VCaP (cell line): ENCODE results near the gene KEAP1.

Experiments used
- H3K27ac ChIP-seq: fragments of 450-650 bp; 2 replicates; pipeline ENCODE4 v1.5.1; 2017
- TF ChIP-seq, protein P1 (sequence below): fragments of 450-650 bp; conservative IDR thresholded peaks from 2 replicates; pipeline ENCODE4 v1.5.1; 2017; ENCODE audit warnings: mild to moderate bottlenecking, moderate library complexity

Gene KEAP1

DNA sequence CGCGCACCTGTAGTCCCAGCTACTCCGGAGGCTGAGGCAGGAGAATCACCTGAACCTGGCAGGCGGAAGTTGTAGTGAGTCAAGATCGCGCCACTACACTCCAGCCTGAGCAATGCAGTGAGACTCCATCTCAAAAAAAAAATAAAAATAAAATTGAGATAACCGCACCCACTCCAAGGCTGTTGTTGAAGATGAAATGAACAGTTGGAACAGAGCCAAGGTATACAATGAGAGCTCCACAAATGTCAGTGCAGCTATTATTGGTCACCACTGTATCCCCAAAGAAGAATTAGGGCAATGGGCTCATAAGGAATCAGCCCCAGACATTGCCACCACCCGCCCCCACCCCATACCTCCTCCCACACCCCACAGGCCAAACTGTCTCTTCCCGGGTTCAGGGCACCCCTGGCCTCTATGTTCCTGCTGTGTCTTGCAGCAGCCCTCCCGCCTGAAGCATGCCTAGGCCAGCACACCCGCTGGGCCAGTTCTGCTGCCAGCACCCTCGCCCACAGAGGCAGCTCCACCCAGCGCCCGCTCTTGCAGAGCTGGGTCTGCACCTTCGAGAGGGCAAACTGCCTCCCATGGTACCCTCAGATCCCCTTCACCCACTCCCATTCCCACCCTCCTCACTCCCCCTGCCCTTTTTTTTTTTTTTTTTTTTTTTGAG is 17.6 kb upstream of the KEAP1 start:
- TF ChIP-seq, protein P1, sequence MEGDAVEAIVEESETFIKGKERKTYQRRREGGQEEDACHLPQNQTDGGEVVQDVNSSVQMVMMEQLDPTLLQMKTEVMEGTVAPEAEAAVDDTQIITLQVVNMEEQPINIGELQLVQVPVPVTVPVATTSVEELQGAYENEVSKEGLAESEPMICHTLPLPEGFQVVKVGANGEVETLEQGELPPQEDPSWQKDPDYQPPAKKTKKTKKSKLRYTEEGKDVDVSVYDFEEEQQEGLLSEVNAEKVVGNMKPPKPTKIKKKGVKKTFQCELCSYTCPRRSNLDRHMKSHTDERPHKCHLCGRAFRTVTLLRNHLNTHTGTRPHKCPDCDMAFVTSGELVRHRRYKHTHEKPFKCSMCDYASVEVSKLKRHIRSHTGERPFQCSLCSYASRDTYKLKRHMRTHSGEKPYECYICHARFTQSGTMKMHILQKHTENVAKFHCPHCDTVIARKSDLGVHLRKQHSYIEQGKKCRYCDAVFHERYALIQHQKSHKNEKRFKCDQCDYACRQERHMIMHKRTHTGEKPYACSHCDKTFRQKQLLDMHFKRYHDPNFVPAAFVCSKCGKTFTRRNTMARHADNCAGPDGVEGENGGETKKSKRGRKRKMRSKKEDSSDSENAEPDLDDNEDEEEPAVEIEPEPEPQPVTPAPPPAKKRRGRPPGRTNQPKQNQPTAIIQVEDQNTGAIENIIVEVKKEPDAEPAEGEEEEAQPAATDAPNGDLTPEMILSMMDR, result no peak
- no peak overlapping the region for H3K27ac ChIP-seq

DNA sequence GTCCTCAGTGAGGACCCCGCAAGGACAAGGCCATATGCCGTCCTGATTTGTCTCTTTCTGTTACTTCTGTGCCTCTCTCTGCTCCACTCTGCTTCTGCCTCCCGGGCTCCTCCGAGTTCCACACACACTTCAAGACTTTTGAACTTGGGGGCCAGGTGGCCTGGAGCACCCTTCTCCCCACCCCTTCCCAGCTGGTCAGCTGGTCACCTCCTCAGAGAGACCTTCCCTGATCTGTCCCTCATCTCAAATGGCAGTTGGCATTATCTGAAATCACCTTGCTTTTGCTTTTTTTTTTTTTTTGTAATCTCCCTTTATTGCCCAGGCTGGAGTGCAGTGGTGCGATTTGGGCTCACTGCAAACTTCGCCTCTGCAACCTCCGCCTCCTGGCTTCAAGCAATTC is 16.3 kb upstream of the KEAP1 start:
- TF ChIP-seq, protein P1, result no peak
- no peak overlapping the region for H3K27ac ChIP-seq

DNA sequence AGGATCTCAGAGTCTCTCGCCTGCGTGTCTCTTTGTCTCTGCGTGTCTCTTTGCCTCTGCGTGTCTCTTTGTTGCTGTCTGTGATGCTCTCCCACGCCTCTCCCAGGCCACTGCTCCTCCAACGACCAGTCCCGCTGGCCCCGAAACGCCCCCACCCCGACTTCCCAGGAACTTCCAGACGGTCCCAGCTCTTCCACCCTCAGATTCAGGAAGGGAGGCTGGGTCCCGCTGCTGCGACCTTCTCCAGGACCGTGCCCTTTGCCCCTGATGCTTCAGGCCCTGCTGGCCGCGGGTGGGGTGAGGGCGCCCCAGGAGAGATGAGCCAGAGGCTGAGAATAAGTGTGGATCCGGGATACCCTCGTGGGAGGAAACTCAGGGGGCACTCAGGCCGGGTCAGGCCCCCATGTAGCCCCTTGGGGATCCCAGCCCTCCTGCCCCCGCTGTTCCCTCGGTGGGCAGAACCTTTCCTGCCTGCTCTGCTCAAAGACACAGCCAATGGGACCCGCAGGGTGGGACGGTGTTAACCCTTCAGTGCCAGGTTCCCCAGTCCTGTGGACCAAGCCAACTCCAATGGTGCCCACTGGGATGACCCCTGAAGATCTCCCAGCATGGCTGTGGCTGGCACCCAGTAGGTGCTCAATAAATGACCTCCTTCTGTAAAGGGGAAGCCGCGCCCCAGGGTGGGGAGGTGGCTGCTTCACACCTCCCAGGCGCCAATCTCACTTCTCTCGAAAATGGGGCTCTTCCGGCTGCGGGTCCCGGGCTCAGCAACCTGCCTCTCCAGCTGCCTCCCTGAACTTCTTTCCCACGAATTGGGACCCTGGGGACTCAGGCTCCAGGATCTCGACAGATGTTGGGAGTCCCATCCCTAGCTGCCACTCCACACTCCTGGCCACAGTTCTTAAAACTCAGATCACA is 15.5 kb upstream of the KEAP1 start:
- TF ChIP-seq, protein P1, result no peak
- no peak overlapping the region for H3K27ac ChIP-seq

DNA sequence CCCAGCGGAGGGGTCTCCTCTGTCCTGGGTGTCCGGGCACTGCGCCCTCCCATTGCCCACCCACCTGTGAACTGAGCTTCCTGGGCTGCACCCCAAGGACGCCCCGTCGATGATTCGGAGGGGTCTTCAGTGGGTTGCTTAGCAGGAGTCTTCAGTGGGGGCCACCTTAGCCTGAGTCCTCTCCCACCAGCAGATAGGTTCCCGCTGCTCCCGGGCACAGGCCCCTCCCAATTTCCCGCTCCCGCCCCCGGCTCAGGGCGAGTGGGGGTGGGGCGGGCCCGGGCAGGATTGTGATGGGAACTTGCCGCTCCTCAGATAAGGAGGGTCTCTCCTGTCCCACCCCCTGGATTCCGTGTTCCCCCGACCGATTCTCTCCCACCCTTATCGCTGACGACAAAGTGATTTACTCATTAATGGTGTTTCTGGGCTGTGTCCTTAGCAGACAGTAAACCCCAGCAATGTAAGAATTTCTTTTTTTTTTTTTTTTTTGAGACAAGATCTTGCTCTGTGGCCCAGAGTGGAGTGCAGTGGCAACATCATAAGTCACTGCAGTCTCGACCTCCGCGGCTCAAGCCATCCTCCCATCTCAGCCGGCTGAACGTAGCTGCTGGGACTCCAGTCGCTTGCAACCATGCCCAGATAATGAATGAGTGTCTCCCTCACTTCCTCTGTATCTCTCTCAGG is 14.7 kb upstream of the KEAP1 start:
- H3K27ac ChIP-seq, result peak overlapping the region; percentile 20; the same call in 1 of the 2 replicates
- TF ChIP-seq, protein P1, result no peak

DNA sequence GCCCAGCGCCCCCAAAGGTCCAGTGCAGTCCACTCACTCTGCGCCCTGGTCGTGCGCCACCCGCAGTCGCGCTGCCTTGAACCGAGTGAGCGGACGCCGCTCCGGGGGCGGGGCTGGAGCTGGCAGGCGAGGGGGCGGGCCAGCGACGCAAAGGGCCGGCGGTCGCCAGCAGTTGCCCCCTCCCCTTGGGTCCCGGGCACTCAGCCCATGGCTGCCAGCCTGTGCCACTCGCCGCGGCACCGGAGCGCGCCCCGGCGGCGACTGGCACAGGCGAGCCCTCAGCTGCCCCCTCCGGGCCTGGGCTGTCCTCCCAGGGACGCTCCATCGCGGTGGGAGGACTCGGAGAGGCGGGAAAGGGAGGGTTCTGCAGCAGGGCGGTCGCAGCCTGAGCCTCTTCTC is 14.2 kb upstream of the KEAP1 start, which contains the start of gene S1PR5:
TSS of gene S1PR5 (minus strand) at position 87 of the 399 bp plus-strand sequence. CDS start 2,436 bp downstream, outside the sequence.
- peak within 1 kb of the TSS; percentile 20; the same call in 1 of the 2 replicates for H3K27ac ChIP-seq
- TF ChIP-seq, protein P1, result 0 out of 2 replicates have a peak, but pooled peaks have one; percentile 14

DNA sequence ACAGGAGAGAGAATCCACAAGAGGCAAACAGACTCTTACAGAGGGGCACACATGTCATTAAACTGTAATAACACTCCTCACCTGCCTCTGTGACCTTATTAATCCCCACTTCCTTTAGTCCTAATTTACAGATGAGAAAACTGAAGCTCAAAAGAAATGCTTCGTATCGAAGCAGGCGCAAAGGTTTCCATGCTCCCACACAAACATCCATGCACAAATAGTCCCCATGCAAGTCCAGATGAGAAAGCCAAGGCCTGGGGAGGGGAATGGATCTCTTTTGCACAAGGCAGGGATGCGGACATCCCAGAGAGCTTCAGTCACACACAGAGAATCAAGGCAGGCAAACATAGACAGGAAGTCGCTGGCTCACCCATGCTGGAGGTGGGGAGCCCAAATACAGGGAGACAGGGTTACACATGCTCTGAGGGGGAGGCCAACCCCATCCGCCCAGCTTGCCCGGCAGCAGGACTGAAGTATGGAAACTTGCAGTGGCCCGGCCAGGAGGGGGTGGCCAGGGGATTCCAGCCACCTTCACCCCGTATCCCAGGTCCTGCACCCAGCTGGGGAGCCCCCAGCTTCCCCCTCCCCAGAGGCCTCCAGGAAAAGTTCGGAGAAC is 13.6 kb upstream of the KEAP1 start:
- TF ChIP-seq, protein P1, result no peak
- peak overlapping the region; percentile 20; the same call in 1 of the 2 replicates for H3K27ac ChIP-seq
